CD14-positive monocyte (primary cell): ENCODE data around the gene RPS6KA5. TPM values are rescaled to one million over a fixed set of nuclear protein-coding genes. Genes with fewer than 3 reads are reported as not detected.

ENCODE experiments used
- DNase-seq, 3 donors: peaks; one replicate each; pipeline ENCODE4 v3.0.0-alpha.2; 2011 to 2022
- H2AFZ ChIP-seq: 2 replicates; pipeline ENCODE4 v1.6.0; 2012; ENCODE audit warnings: mild to moderate bottlenecking, low read depth, low read length, inconsistent platforms; ENCODE audit not compliant: insufficient read depth, poor library complexity, severe bottlenecking
- H3K27ac ChIP-seq, 2 donors: 1 replicate in 1 of 2; 2 replicates in 1 of 2; pipeline ENCODE4 v1.5.1; 2012 to 2013; ENCODE audit warnings: low read length in 2 of 2, control low read depth in 1 of 2, inconsistent platforms in 1 of 2, low read depth in 1 of 2, mild to moderate bottlenecking in 1 of 2
- H3K27me3 ChIP-seq, 2 donors: one replicate each; pipeline versions ENCODE4 v1.6.0 to v1.6.1; 2011 to 2013; ENCODE audit warnings: low read length in 2 of 2; ENCODE audit not compliant: control insufficient read depth in 2 of 2, insufficient read depth in 2 of 2
- H3K36me3 ChIP-seq, 2 donors: replicated peaks in 1 of 2; 1 replicate in 1 of 2; 2 replicates in 1 of 2; pipeline versions ENCODE4 v1.5.1 to v1.6.1; 2012 to 2013; ENCODE audit warnings: low read length in 2 of 2, control low read depth in 1 of 2, inconsistent platforms in 1 of 2, mild to moderate bottlenecking in 1 of 2; ENCODE audit not compliant: insufficient read depth in 2 of 2, control insufficient read depth in 1 of 2
- H3K4me1 ChIP-seq, 2 donors: 1 replicate in 1 of 2; 2 replicates in 1 of 2; pipeline versions ENCODE4 v1.5.1 to v1.6.1; 2012 to 2013; ENCODE audit warnings: low read length in 2 of 2, control low read depth in 1 of 2, inconsistent platforms in 1 of 2, mild to moderate bottlenecking in 1 of 2, moderate library complexity in 1 of 2; ENCODE audit not compliant: insufficient read depth in 2 of 2, control insufficient read depth in 1 of 2
- H3K4me2 ChIP-seq: replicated peaks from 2 replicates; pipeline ENCODE3; 2012; ENCODE audit warnings: low read length, moderate library complexity, mild to moderate bottlenecking; ENCODE audit not compliant: poor library complexity, severe bottlenecking; ENCODE audit errors: extremely low read depth
- H3K4me3 ChIP-seq, 3 experiments: fragments of 200-600 bp in 1 of 3; sonication (generic) in 1 of 3; replicated peaks in 1 of 3; 1 replicate in 2 of 3; 2 replicates in 1 of 3; pipeline ENCODE4 v1.5.1; 2011 to 2013; ENCODE audit warnings: low read length in 3 of 3, mild to moderate bottlenecking in 3 of 3, control low read depth in 2 of 3, low read depth in 2 of 3, inconsistent platforms in 1 of 3, moderate library complexity in 1 of 3
- H3K79me2 ChIP-seq: 2 replicates; pipeline ENCODE4 v1.6.0; 2012; ENCODE audit warnings: mild to moderate bottlenecking, control low read depth, inconsistent platforms, low read length, moderate library complexity; ENCODE audit not compliant: insufficient read depth
- H3K9ac ChIP-seq: 2 replicates; pipeline ENCODE4 v1.6.0; 2017; ENCODE audit warnings: low read length, mild to moderate bottlenecking; ENCODE audit not compliant: insufficient read depth, poor library complexity, severe bottlenecking
- H3K9me3 ChIP-seq, 2 donors: replicated peaks in 1 of 2; 1 replicate in 1 of 2; 2 replicates in 1 of 2; pipeline versions ENCODE4 v1.5.1 to v1.6.1; 2012 to 2013; ENCODE audit warnings: low read length in 2 of 2, control low read depth in 1 of 2; ENCODE audit not compliant: control insufficient read depth in 1 of 2, insufficient read depth in 1 of 2
- H4K20me1 ChIP-seq: 2 replicates; pipeline ENCODE4 v1.6.0; 2012; ENCODE audit warnings: mild to moderate bottlenecking, low read length, control low read depth, moderate library complexity; ENCODE audit not compliant: insufficient read depth
- H3K27ac Mint-ChIP-seq, 7 donors: one replicate each; pipeline ENCODE4 v1.8.0; 2020; ENCODE audit warnings: mild to moderate bottlenecking in 7 of 7, mixed read lengths in 7 of 7, moderate library complexity in 6 of 7, inconsistent platforms in 2 of 7
- H3K27me3 Mint-ChIP-seq, 3 donors: one replicate each; pipeline ENCODE4 v1.8.0; 2021 to 2022; ENCODE audit warnings: low read depth in 3 of 3, mild to moderate bottlenecking in 3 of 3, mixed read lengths in 3 of 3, moderate library complexity in 3 of 3, inconsistent platforms in 1 of 3
- H3K36me3 Mint-ChIP-seq, 2 donors: one replicate each; pipeline ENCODE4 v1.8.0; 2020; ENCODE audit warnings: mixed read lengths in 2 of 2, inconsistent platforms in 1 of 2, mild to moderate bottlenecking in 1 of 2
- H3K4me1 Mint-ChIP-seq: one replicate; pipeline ENCODE4 v1.8.0; 2020; ENCODE audit warnings: mild to moderate bottlenecking, mixed read lengths
- H3K4me3 Mint-ChIP-seq, 2 donors: one replicate each; pipeline ENCODE4 v1.8.0; 2020; ENCODE audit warnings: mild to moderate bottlenecking in 2 of 2, mixed read lengths in 2 of 2, moderate library complexity in 1 of 2
- H3K9me3 Mint-ChIP-seq, 7 donors: one replicate each; pipeline ENCODE4 v1.8.0; 2020 to 2022; ENCODE audit warnings: mixed read lengths in 7 of 7, mild to moderate bottlenecking in 6 of 7, moderate library complexity in 6 of 7, inconsistent platforms in 2 of 7
- WGBS: methylation state at CpG from one replicate; pipeline ENCODE4 v1.1.5; 2013; ENCODE audit warnings: missing lambda C conversion rate; ENCODE audit not compliant: insufficient coverage; 5-methylcytosine and 5-hydroxymethylcytosine counted together
- intact Hi-C, 2 donors: fragments of 100-400 bp; cut with micrococcal nuclease; formaldehyde crosslinking; loops; one replicate each; pipeline versions ENCODE4 v1.15.0 to v1.15.1; 2023
- polyA plus RNA-seq, 3 donors: library from polyadenylated mRNA; depleted of rRNA in 1 of 3; unstranded in 2 of 3; stranded (reverse) in 1 of 3; fragments of 300-500 nt in 2 of 3; fragments of >200 nt in 1 of 3; fragmentation: Illumina TruSeq in 2 of 3; gene quantifications; 1 replicate in 2 of 3; 2 replicates in 1 of 3; pipeline ENCODE4 v1.2.3, GENCODE V29; 2012 to 2021
- TF ChIP-seq, protein P1 (sequence below): fragments of 200-600 bp; IDR thresholded peaks from one replicate; pipeline ENCODE4 v1.8.0; 2022; ENCODE audit warnings: antibody characterized with exemption, mild to moderate bottlenecking

Gene RPS6KA5
- polyA plus RNA-seq, 3 donors: 4.4 to 10.1 (median 7.9) TPM

DNA sequence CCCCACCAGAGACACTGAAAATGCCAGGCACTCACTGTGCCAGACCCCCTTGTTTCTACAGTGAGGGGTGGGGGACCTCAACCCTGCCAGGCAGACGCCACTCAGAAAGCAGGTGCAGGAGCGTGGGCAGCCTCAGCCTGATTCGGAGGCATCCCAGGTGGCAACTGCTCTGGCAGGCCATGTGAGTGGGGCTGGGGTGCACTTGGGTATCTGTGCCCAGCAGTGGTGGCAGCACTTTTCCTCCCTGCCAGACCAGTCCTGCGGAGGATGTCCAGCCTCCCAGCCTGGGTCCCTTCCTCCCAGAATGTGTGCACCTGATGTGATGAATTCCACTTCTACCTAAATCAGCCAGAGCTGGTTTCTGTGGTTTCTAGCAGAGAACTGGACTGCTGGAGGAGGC lies 230.8 kb downstream of the RPS6KA5 start:
- DNase-seq: no peak
- H3K79me2 ChIP-seq: no peaks in the 10 kb centered on the region
- no peak overlapping the region for H3K4me3 ChIP-seq
- Mint-ChIP-seq H3K4me3 (no peak overlapping the region), H3K36me3 (no peaks in the 10 kb centered on the region), H3K27me3 (peaks cover 2 to 7% (median 6%) of the 10 kb centered on the region in 3 donors), H3K4me1 (peaks cover 19% of the 10 kb centered on the region), H3K27ac (peak overlapping the region in 5 of 7 donors; percentile 52 to 90 (median 62)), H3K9me3 (peaks cover 4 to 23% (median 9%) of the 10 kb centered on the region in 7 donors)
- H3K4me1 ChIP-seq: peaks cover 20 to 23% of the 10 kb centered on the region in 2 donors
- intact Hi-C loops: loop anchor here in 1 of 2 donors (5.0 to 10.0 kb wide), 2 partner anchors 72 to 425 kb away; no protein-coding TSS in a partner anchor
- H3K9ac ChIP-seq: no peak overlapping the region
- H4K20me1 ChIP-seq: no peaks in the 10 kb centered on the region
- no peak overlapping the region for H3K4me2 ChIP-seq
- H3K27me3 ChIP-seq: no peaks in the 10 kb centered on the region
- TF ChIP-seq, protein P1, sequence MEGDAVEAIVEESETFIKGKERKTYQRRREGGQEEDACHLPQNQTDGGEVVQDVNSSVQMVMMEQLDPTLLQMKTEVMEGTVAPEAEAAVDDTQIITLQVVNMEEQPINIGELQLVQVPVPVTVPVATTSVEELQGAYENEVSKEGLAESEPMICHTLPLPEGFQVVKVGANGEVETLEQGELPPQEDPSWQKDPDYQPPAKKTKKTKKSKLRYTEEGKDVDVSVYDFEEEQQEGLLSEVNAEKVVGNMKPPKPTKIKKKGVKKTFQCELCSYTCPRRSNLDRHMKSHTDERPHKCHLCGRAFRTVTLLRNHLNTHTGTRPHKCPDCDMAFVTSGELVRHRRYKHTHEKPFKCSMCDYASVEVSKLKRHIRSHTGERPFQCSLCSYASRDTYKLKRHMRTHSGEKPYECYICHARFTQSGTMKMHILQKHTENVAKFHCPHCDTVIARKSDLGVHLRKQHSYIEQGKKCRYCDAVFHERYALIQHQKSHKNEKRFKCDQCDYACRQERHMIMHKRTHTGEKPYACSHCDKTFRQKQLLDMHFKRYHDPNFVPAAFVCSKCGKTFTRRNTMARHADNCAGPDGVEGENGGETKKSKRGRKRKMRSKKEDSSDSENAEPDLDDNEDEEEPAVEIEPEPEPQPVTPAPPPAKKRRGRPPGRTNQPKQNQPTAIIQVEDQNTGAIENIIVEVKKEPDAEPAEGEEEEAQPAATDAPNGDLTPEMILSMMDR: no peak
- H3K36me3 ChIP-seq: no peaks in the 10 kb centered on the region
- 88% methylated on average over 3 of the region's 4 CpGs for WGBS
- no peak overlapping the region for H2AFZ ChIP-seq
- peak overlapping the region in 1 of 2 donors; percentile 90 for H3K27ac ChIP-seq
- peaks cover 0 to 10% of the 10 kb centered on the region in 2 donors for H3K9me3 ChIP-seq

DNA sequence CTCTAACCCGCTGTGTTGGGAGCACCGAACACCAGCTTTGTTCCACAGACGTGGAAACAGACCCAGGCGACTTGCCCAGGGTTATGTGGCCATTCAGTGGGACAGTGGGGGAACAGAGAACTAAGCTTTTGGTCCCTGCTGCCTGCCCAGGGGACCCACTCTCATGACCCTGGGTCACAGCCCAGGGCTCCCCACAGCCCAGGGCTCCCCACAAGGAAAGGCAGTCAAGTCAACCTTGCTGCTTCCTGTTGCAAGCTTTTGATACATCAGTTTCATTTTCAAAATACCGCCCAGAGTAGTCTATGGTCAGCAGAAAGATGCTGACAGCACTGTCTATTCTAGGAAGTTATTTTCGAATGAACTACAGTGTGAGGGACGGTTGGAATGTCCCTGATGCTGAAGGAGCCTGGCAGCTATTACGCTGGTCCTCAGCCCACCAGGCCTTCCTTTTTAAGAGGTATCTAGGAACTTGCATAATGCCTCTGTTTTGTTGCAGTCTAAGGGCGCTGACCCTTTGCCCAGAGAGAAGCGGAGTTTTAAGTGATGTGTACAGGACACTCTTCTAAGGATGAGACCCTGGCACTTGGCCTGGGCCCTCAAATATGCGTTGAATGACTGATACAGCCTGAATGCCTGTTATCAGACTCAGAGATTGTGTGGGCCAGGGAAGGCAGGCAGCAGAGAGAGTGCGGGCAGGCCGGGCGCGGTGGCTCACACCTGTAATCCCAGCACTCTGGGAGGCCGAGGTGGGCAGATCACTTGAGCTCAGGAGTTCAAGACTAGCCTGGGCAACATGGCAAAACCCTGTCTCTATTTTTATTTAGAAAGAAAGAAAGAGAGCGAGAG lies 231.6 kb downstream of the RPS6KA5 start:
- peaks cover 6 to 18% of the 10 kb centered on the region in 2 donors for H3K9me3 ChIP-seq
- 72% methylated on average over 8 of the region's 17 CpGs for WGBS
- Mint-ChIP-seq H3K27ac (peak overlapping the region; percentile 90 to 95 (median 93)), H3K9me3 (peaks cover 8 to 31% (median 17%) of the 10 kb centered on the region in 7 donors), H3K36me3 (no peaks in the 10 kb centered on the region), H3K4me1 (peaks cover 19% of the 10 kb centered on the region), H3K4me3 (peak overlapping the region; percentile 72 to 85), H3K27me3 (peaks cover 2 to 8% (median 6%) of the 10 kb centered on the region in 3 donors)
- H3K9ac ChIP-seq: peak overlapping the region; percentile 53
- H3K36me3 ChIP-seq: no peaks in the 10 kb centered on the region
- H3K27ac ChIP-seq: peak overlapping the region; percentile 86 to 90
- H2AFZ ChIP-seq: peak overlapping the region; percentile 89
- H3K4me1 ChIP-seq: peaks cover 20 to 23% of the 10 kb centered on the region in 2 donors
- no peaks in the 10 kb centered on the region for H3K79me2 ChIP-seq
- peak; percentile 70 to 85 (median 71) for DNase-seq
- peak overlapping the region; percentile 39 to 75 (median 44) for H3K4me3 ChIP-seq
- intact Hi-C loops: loop anchor here in 1 of 2 donors (5.0 to 10.0 kb wide), 2 partner anchors 72 to 424 kb away; no protein-coding TSS in a partner anchor
- no peaks in the 10 kb centered on the region for H4K20me1 ChIP-seq
- TF ChIP-seq, protein P1: no peak
- H3K27me3 ChIP-seq: no peaks in the 10 kb centered on the region
- H3K4me2 ChIP-seq: peak overlapping the region; percentile 88
